NCI-H774 (cell line): Measurements from ENCODE around the gene DNAJA3.

Experiments
- DNase-seq: peaks from one replicate; lab custom pipeline; 2025; lab: John Stamatoyannopoulos, UW

Gene DNAJA3

DNA sequence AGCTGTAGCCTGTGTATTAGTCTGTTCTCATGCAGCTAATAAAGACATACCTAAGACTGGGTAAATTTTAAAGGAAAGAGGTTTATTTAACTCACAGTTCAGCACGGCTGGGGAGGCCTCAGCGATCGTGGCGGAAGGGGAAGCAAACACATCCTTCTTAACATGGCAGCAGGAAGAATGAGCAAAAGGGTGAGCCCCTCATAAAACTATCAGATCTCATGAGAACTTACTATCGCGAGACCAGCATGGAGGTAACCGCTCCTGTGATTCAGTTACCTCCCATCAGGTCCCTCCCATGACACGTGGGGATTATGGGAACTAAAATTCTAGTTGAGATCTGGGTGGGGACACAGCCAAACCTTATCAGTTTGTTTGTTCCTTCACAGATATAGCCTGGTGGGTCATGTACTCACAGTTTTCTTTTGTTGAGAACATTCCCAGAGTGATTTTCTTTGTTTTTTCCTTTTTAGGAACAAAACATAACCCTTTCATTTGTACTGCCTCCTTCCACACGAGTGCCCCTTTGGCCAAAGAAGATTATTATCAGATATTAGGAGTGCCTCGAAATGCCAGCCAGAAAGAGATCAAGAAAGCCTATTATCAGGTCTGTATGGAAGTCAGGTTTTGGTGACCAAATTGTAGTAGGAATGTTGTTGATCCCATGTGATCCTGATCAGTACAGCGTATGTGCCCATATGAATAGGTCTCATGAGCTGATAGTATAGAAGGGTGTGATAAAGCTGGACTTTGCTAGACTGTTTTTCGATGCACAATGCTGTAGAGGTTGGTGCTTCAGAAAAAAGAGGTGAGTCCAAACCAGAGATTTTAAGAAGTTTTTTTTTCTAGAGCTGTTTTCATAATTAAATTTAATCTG lies 8.5 kb downstream of the DNAJA3 start:
- no peak for DNase-seq

GRCh38 chr16:4435337-4436067 lies 9.8 kb downstream of the DNAJA3 start:
- no peak for DNase-seq

DNA sequence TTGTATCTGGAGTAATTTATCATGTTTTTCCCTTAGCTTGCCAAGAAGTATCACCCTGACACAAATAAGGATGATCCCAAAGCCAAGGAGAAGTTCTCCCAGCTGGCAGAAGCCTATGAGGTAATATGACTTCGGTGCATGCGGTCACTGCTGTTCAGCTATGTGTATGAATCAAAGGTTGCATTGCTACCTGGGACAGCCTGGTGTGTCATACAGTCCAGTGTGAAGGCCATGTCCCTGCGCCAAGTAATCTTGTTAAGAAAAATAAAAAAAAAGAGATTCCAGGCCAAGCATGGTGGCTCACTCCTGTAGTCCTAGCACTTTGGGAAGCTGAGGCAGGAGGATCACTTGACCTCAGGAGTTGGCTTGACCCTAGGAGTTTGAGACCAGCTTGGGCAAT lies 11.7 kb downstream of the DNAJA3 start:
- no peak for DNase-seq

DNA sequence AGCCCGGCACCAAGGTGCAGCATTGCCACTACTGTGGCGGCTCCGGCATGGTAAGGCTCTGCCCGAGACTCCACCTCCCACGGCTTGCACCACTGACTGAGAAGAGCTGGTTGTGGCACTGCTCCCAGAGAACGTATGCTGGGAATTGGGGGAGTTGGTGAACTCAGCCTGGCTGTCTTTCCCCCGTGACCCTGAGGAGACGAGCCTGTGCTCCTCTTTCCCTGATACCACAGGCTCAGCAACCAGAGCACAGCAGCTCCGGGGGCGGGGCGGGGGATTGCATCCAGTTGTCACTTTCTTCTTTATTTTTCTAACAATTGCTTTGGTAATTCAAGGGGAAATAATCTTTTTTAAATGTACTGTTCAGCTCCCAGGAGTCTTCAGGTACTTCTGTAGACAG lies 16.7 kb downstream of the DNAJA3 start:
- DNase-seq: no peak

GRCh38 chr16:4443271-4443670 lies 17.6 kb downstream of the DNAJA3 start:
- DNase-seq: no peak

DNA sequence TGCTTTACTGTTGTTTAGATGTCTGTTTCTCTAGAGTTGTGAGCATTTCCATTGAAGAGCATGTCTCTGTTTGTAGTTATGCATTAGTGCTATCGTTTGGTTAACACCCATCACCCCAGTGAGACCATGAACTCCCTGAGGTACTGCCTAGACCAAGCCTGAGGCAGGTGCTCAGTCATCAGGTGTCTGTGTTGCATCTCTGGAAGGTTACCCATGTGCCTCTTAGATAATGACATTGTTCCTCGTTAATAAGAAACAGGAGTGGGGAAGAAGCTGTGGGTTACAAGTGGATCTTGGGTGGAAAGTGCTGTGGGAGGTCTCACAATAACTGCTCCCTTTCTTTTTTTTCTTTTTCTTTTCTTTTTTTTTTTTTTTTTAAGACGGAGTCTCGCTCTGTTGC lies 18.3 kb downstream of the DNAJA3 start:
- DNase-seq: no peak

DNA sequence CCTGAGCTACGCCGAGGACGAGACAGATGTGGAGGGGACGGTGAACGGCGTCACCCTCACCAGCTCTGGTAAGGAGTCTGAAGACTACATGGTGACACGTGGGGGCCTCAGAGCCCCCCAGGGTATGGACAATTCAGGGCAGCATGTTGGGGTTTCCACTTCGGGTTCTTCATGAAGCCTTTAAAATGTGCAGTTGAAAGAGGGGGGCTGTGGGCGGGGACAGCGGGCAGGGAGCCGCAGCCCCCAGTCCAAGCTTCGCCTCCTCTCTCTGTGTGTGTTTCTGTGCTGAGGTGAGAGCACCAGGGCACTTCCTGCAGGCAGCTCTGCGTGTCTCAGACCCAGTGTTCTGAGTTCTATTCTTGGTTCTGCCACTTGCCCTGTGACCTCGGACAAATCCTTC lies 24.8 kb downstream of the DNAJA3 start:
- no peak for DNase-seq

- no peak for DNase-seq
These were observed 25.4 kb downstream of the DNAJA3 start for GRCh38 chr16:4450931-4451519.

DNA sequence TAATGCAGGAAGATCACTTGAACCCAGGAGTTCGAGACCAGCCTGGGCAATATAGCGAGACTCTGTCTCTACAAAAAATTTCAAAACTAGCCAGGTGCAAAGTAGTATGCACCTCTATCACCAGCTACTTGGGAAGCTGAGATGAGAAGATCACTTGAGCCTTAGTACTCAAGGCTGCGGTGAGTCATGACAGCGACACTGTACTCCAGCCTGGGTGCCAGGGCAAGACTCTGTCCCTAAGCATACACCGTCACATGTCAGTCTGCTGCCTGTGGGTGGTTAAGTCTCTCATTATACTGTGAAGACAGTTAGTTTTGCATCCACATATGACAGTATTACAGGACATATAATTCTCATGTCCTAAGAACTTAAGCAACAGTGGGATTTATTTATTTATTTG lies 27.0 kb downstream of the DNAJA3 start:
- no peak for DNase-seq

DNA sequence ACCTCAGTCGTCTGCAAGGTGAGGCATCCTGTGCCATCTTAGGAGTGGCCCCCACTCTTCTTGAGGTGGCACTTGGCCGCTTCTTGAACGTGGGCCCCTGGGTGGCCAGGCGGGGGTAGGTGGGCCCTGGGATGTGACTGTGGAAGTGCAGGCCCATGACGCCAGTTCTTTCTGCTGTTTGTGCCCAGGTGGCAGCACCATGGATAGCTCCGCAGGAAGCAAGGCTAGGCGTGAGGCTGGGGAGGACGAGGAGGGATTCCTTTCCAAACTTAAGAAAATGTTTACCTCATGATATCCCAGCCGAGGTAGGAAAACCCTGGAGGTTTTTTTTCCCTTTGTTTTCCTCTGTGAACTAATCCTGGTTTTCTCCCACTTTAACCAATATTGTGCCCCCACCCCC lies 29.0 kb downstream of the DNAJA3 start:
- DNase-seq: no peak

DNA sequence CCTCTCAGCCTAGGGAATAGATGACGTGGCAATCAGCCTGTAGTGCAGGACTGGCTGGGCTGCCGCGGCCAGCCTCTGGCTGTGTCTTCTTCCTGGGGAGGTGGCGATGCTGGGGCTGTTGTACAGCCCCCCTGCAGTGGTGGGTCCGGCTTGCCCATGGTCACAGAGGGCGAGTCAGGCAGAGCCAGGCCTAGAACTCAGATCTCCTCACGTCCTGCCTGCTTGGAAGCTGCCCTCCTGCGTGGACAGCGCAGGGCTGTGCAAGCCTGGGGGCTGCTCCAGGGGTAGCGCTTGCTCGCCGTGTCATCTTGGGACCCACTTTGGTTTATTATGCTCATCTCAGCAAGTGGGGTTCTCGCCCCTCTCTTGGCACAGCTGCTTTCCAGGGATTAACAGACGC lies 29.4 kb downstream of the DNAJA3 start:
- DNase-seq: no peak

DNA sequence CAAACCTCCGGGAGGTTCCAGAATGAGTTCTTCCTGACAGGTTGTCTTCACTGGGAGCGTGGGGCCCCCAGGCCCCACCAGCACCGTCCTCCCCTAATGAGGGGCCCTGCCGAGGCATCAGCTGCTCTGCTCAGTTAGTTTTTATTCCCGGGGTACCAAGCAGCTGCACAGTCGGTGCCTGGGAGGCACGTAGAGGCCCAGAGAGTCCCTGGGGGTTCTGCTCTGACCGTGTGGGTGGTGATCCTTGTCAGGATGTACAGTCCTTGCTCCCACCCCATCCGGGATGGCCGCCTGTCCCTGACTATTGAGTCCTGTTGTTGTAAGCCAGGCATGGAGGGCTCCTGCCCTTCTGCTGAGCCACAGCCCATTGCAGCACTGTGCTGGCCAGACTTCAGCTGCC lies 30.3 kb downstream of the DNAJA3 start:
- no peak for DNase-seq

GRCh38 chr16:4460936-4461249 lies 35.2 kb downstream of the DNAJA3 start:
- no peak for DNase-seq

- no peak for DNase-seq
These were observed 35.8 kb downstream of the DNAJA3 start for GRCh38 chr16:4461250-4462085.

DNA sequence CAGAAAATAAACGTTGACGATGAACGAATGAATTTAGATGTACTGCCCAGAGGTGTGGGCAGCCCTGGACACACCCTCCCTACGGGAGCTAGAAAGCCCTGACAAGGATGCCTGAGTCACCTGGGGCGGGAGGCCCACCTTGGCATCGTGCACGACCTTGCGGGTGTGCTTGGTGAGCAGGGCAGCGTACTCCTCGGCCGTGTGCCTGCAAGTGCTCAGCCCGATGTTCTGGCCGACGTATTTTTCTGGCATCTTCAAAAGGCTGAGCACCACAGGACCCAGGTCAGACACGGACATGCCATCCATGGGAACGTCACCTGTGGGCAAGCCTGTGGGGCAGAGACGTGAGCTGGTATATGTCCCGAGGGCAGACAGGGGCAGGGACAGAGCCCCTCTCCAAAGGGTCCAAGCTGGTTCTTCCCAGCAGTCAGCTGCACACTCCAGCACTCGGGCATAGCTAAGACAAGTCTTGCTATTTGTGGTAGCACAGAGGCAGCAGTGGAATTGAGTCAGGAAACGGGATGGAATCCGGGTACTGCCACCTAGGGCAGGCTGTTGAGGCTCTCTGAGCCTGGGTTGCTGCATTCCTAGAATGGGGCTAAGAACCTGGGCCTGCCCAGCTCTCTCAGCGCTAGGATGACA lies 38.0 kb downstream of the DNAJA3 start:
- DNase-seq: no peak

- DNase-seq: no peak
These were observed 40.5 kb downstream of the DNAJA3 start for GRCh38 chr16:4465977-4466779.

GRCh38 chr16:4467916-4468315 lies 42.2 kb downstream of the DNAJA3 start:
- DNase-seq: no peak

- DNase-seq: no peak
These were observed 43.3 kb downstream of the DNAJA3 start for GRCh38 chr16:4468972-4469371.

DNA sequence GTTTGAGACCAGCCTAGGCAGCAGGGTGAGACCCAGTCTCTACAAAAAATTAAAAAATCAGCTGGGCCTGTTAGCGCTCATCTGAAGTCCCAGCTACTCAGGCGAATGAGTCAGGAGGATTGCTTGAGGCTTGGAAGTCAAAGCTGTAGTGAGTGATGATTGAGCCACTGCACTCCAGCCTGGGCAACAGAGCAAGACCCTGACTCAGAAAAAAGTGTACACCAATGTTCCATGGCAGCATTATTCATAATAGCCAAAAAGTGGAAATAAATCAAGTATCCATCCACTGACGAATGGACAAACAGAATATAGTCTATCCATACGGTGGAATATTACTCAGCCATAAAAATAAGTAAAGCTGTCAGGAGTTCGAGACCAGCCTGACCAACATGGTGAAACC lies 46.2 kb downstream of the DNAJA3 start:
- DNase-seq: no peak

DNA sequence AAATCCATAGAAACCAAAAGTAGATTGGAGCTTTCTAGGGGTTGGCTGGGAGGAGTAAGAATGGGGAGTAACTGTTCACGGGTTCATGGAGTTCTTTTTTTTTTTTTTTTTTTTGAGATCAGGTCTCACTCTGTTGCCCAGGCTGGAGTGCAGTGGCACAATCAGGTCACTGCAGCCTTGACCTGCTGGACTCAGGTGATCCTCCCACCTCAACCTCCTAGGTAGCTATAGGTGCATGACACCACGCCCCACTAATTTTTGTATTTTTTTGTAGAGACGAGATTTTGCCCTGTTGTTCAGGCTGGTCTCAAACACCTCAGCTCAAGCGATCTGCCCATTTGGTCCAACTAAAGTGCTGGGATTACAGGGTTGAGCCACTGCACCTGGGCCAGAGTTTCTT lies 47.2 kb downstream of the DNAJA3 start:
- DNase-seq: no peak
